Mesothelial cell of epicardium (in vitro differentiated cells): ENCODE results near the gene SNCAIP. TPM values are rescaled to one million over a fixed set of nuclear protein-coding genes. Genes with fewer than 3 reads are reported as not detected.

Experiments
- DNase-seq, 2 experiments: peaks; one replicate each; pipeline ENCODE4 v3.0.0; 2021; ENCODE audit warnings: low spot score in 2 of 2; ENCODE audit not compliant: unreplicated experiment in 2 of 2
- H3K27ac Mint-ChIP-seq: 2 replicates; pipeline ENCODE4 v1.8.0; 2021; ENCODE audit warnings: mixed read lengths
- H3K27me3 Mint-ChIP-seq: 2 replicates; pipeline ENCODE4 v1.8.0; 2021; ENCODE audit warnings: low read depth, mixed read lengths
- H3K36me3 Mint-ChIP-seq: 2 replicates; pipeline ENCODE4 v1.8.0; 2021; ENCODE audit warnings: mixed read lengths
- H3K4me1 Mint-ChIP-seq: 2 replicates; pipeline ENCODE4 v1.8.0; 2021; ENCODE audit warnings: mixed read lengths
- H3K4me3 Mint-ChIP-seq: 2 replicates; pipeline ENCODE4 v1.8.0; 2021; ENCODE audit warnings: mild to moderate bottlenecking, moderate library complexity, mixed read lengths
- H3K9me3 Mint-ChIP-seq: 2 replicates; pipeline ENCODE4 v1.8.0; 2021; ENCODE audit warnings: mixed read lengths
- CTCF ChIP-seq: fragments of 200-600 bp; sonication (generic); IDR thresholded peaks from one replicate; pipeline ENCODE4 v1.5.0; 2021; ENCODE audit warnings: antibody characterized with exemption; ENCODE audit not compliant: unreplicated experiment
- total RNA-seq: library from RNA; stranded (reverse); gene quantifications from 3 replicates; pipeline ENCODE4 v1.2.1, GENCODE V29; 2021

Gene SNCAIP
- 102 to 113 TPM (median 109 TPM) in 3 replicates for total RNA-seq

- Mint-ChIP-seq H3K36me3 (peaks cover 7% of the 10 kb centered on the region), H3K27ac (peak within 1 kb of the TSS; percentile 97), H3K9me3 (no peaks in the 10 kb centered on the region), H3K4me1 (peaks cover 53% of the 10 kb centered on the region), H3K27me3 (no peaks in the 10 kb centered on the region), H3K4me3 (peak within 1 kb of the TSS; percentile 96)
- TF ChIP-seq CTCF: no peak
- peak; percentile 35 to 72 for DNase-seq
These were observed at the start of gene SNCAIP for GRCh38 chr5:122311961-122312590. Gene SNCAIP, plus strand, starts transcription at chr5:122312237. Its CDS starts 78,898 bp downstream, at chr5:122391135.

- H3K4me3 Mint-ChIP-seq: no peak overlapping the region
- no peak for DNase-seq
- no peaks in the 10 kb centered on the region for H3K27me3 Mint-ChIP-seq
- no peak for TF ChIP-seq CTCF
- peaks cover 8% of the 10 kb centered on the region for H3K9me3 Mint-ChIP-seq
- H3K27ac Mint-ChIP-seq: peak overlapping the region; percentile 26
- H3K36me3 Mint-ChIP-seq: no peaks in the 10 kb centered on the region
- H3K4me1 Mint-ChIP-seq: peaks cover 45% of the 10 kb centered on the region
These were observed 48.5 kb upstream of the SNCAIP start for GRCh38 chr5:122263352-122264030.

GRCh38 chr5:122264610-122265009 lies 47.4 kb upstream of the SNCAIP start:
- Mint-ChIP-seq H3K27me3 (no peaks in the 10 kb centered on the region), H3K4me3 (no peak overlapping the region), H3K36me3 (no peaks in the 10 kb centered on the region), H3K9me3 (peaks cover 8% of the 10 kb centered on the region), H3K4me1 (peaks cover 44% of the 10 kb centered on the region), H3K27ac (no peak overlapping the region)
- no peak for DNase-seq
- no peak for TF ChIP-seq CTCF

GRCh38 chr5:122267185-122267584 lies 44.9 kb upstream of the SNCAIP start:
- H3K4me3 Mint-ChIP-seq: no peak overlapping the region
- no peak for DNase-seq
- peaks cover 28% of the 10 kb centered on the region for H3K9me3 Mint-ChIP-seq

GRCh38 chr5:122273696-122274095 lies 38.3 kb upstream of the SNCAIP start:
- no peak for DNase-seq
- H3K9me3 Mint-ChIP-seq: peaks cover 37% of the 10 kb centered on the region
- no peak for TF ChIP-seq CTCF
- H3K27ac Mint-ChIP-seq: peak overlapping the region; percentile 62
- peaks cover 13% of the 10 kb centered on the region for H3K36me3 Mint-ChIP-seq
- peaks cover 3% of the 10 kb centered on the region for H3K4me1 Mint-ChIP-seq
- no peaks in the 10 kb centered on the region for H3K27me3 Mint-ChIP-seq
- no peak overlapping the region for H3K4me3 Mint-ChIP-seq

More at GRCh38 chr5:122267185-122267584, 44.9 kb upstream of the SNCAIP start:
- H3K36me3 Mint-ChIP-seq: peaks cover 9% of the 10 kb centered on the region
- H3K27me3 Mint-ChIP-seq: no peaks in the 10 kb centered on the region
- peaks cover 32% of the 10 kb centered on the region for H3K4me1 Mint-ChIP-seq
- no peak overlapping the region for H3K27ac Mint-ChIP-seq
- no peak for TF ChIP-seq CTCF
